ENCODE data around the gene ATG13. TPM values are rescaled to one million over a fixed set of nuclear protein-coding genes. Genes with fewer than 3 reads are reported as not detected.
"Not testable (repeated sequence)": the region's sequence is repeated elsewhere in the genome, so short reads cannot be mapped to it uniquely, and the experiment has no call there.

The ATG13 gene
- total and polyA plus RNA-seq, 10 donors = 14.9 to 111 (median 81.9) TPM

- DNase-seq = no peak
- TF ChIP-seq POLR2A (IDR thresholded peaks at IDR 0.05) = no peak
- TF ChIP-seq CTCF (IDR thresholded peaks at IDR 0.05 in 8 of 11, conservative IDR thresholded peaks at IDR 0.05 in 3 of 11) = no peak
- no peak for TF ChIP-seq POLR2AphosphoS5 (IDR thresholded peaks at IDR 0.05)
- peaks cover 0 to 21% (median 0%) of the 10 kb centered on the region in 6 donors for H3K36me3 ChIP-seq
- H3K27me3 ChIP-seq (replicated peaks in 1 of 7) = no peaks in the 10 kb centered on the region
- H3K9me3 ChIP-seq = no peaks in the 10 kb centered on the region
- 94 to 100% (median 98%) methylated on average over 1 of the region's 1 CpG for WGBS, 5 donors
- no peak overlapping the region for H3K27ac ChIP-seq
- no peak overlapping the region for H3K4me3 ChIP-seq
- H3K4me1 ChIP-seq = peaks cover 0 to 53% (median 9%) of the 10 kb centered on the region in 6 donors
- intact Hi-C loops (cut with DNase I; ENCODE audit: low total_unique reads) = no loop called here
Observed at GRCh38 chr11:46577058-46577457, 40.3 kb upstream of the ATG13 start.

GRCh38 chr11:46582588-46582987 lies 34.8 kb upstream of the ATG13 start:
- peaks cover 0 to 35% (median 0%) of the 10 kb centered on the region in 6 donors for H3K36me3 ChIP-seq
- DNase-seq = no peak
- TF ChIP-seq POLR2A (IDR thresholded peaks at IDR 0.05) (no peak), POLR2AphosphoS5 (IDR thresholded peaks at IDR 0.05) (no peak), CTCF (IDR thresholded peaks at IDR 0.05 in 8 of 11, conservative IDR thresholded peaks at IDR 0.05 in 3 of 11) (no peak)
- 91 to 96% (median 93%) methylated on average over 5 of the region's 5 CpGs for WGBS, 5 donors
- H3K4me1 ChIP-seq = peaks cover 0 to 50% (median 5%) of the 10 kb centered on the region in 6 donors
- no peak overlapping the region for H3K4me3 ChIP-seq
- no peaks in the 10 kb centered on the region for H3K9me3 ChIP-seq
- H3K27ac ChIP-seq = no peak overlapping the region
- no peaks in the 10 kb centered on the region for H3K27me3 ChIP-seq (replicated peaks in 1 of 7)
- intact Hi-C loops (cut with DNase I; ENCODE audit: low total_unique reads) = no loop called here

- DNase-seq; H3K4me3 ChIP-seq; H3K27ac ChIP-seq; H3K9me3 ChIP-seq; intact Hi-C loops (cut with DNase I; ENCODE audit: low total_unique reads); H3K27me3 ChIP-seq (replicated peaks in 1 of 7): not testable (repeated sequence)
- Histone ChIP-seq H3K36me3 (peaks cover 0 to 30% (median 2%) of the 10 kb centered on the region in 6 donors), H3K4me1 (peaks cover 0 to 53% (median 8%) of the 10 kb centered on the region in 6 donors)
- 82 to 100% (median 100%) methylated on average over 1 of the region's 1 CpG for WGBS, 5 donors
Observed at GRCh38 chr11:46583513-46583912, 33.8 kb upstream of the ATG13 start.

- DNase-seq = no peak
- Histone ChIP-seq H3K27me3 (replicated peaks in 1 of 7) (no peaks in the 10 kb centered on the region), H3K4me3 (no peak overlapping the region), H3K27ac (no peak overlapping the region), H3K36me3 (peaks cover 0 to 18% (median 2%) of the 10 kb centered on the region in 6 donors), H3K4me1 (peaks cover 19 to 77% (median 47%) of the 10 kb centered on the region in 6 donors), H3K9me3 (no peaks in the 10 kb centered on the region)
- intact Hi-C loops (cut with DNase I; ENCODE audit: low total_unique reads) = no loop called here
- TF ChIP-seq POLR2A (IDR thresholded peaks at IDR 0.05) (no peak), CTCF (IDR thresholded peaks at IDR 0.05 in 8 of 11, conservative IDR thresholded peaks at IDR 0.05 in 3 of 11) (no peak), POLR2AphosphoS5 (IDR thresholded peaks at IDR 0.05) (no peak)
- 81 to 90% (median 89%) methylated on average over 5 of the region's 5 CpGs for WGBS, 5 donors
Observed at GRCh38 chr11:46588131-46588530, 29.2 kb upstream of the ATG13 start.

- no peak for TF ChIP-seq POLR2A (IDR thresholded peaks at IDR 0.05)
- no peak for TF ChIP-seq CTCF (IDR thresholded peaks at IDR 0.05 in 8 of 11, conservative IDR thresholded peaks at IDR 0.05 in 3 of 11)
- no peak for TF ChIP-seq POLR2AphosphoS5 (IDR thresholded peaks at IDR 0.05)
- no peaks in the 10 kb centered on the region for H3K9me3 ChIP-seq
- peak overlapping the region in 2 of 8 donors; percentile 7 to 59 for H3K27ac ChIP-seq
- peaks cover 0 to 18% (median 2%) of the 10 kb centered on the region in 6 donors for H3K36me3 ChIP-seq
- H3K27me3 ChIP-seq (replicated peaks in 1 of 7) = no peaks in the 10 kb centered on the region
- H3K4me1 ChIP-seq = peaks cover 21 to 82% (median 51%) of the 10 kb centered on the region in 6 donors
- intact Hi-C loops (cut with DNase I; ENCODE audit: low total_unique reads) = no loop called here
- H3K4me3 ChIP-seq = no peak overlapping the region
- DNase-seq = no peak
Observed at GRCh38 chr11:46588915-46589314, 28.4 kb upstream of the ATG13 start.

Data from spleen (tissue), 11 donors.